HG02678 (cell line): ENCODE measurements around the gene RAB3B.
"Not testable (repeated sequence)": the region's sequence is repeated elsewhere in the genome, so short reads cannot be mapped to it uniquely, and the experiment has no call there.

Source experiments
- ATAC-seq: cut with Tn5 transposase; IDR thresholded peaks from one replicate; pipeline ENCODE4 v1.9.1; 2021; ENCODE audit warnings: mild to moderate bottlenecking, moderate library complexity; ENCODE audit not compliant: unreplicated experiment

The RAB3B gene

DNA sequence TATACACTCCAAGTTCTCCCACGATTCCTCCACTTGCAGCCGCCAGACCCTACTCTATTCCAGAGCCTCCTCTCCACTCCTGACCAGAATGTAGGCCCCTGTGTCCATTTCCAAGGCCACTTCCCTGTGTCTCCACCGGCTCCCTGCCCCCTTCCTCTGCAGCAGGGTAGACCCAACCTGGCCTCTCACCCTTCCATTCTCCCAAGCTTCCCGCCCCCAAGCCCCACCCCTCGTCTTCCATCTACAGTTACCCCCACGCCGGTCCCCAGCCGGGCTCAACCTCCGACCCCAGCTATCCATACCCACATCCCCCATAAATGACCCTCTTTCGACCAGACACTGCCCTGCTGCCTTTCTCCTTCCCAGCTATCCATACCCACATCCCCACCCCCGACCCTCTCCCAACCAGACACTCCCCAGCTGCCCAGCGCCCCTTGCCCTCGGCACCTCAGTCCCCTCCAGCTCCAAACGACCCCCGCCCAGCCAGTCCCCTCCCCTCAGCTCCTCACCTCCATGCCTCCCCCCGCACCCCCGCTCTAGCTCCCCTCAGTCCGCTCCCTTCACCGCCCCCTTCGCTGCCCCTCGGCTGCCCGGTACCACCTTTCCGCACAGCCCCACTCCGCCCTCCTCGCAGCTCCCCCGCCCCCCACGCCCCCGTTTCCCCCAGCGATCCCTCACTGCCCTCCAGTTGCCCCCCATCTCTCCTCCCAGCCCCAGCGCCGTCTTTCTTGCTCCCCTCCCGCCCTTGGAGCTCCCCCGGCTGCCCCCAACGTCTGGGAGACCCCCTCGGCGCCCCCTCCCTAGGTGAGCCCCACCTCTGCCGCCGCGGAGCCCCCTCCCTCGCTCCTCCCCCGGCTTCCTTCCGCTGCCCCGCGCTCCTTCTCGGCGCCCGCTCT, 670 bp downstream of the RAB3B start:
- ATAC-seq: no peak

- no peak for ATAC-seq
Observed at GRCh38 chr1:51988254-51988653, 2.2 kb downstream of the RAB3B start.

- no peak for ATAC-seq
Observed at GRCh38 chr1:51986718-51987117, 3.8 kb downstream of the RAB3B start.

DNA sequence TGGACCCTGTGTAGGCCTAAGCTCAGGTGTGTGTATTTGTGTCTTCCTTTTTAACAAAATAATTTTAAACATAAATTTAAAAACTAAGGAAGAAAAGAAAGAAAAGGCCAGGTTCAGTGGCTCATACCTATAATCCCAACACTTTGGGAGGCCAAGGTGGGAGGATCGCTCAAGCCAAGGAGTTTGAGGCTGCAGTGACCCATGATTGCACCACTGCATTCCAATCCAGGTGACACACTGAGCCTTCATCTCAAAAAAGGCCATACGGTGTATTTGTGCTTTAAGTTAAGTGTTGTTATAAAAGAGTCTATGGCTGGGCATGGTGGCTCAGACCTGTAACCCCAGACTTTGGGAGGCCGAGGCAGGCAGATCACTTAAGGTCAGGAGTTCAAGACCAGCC, 8.3 kb downstream of the RAB3B start:
- ATAC-seq: no peak

DNA sequence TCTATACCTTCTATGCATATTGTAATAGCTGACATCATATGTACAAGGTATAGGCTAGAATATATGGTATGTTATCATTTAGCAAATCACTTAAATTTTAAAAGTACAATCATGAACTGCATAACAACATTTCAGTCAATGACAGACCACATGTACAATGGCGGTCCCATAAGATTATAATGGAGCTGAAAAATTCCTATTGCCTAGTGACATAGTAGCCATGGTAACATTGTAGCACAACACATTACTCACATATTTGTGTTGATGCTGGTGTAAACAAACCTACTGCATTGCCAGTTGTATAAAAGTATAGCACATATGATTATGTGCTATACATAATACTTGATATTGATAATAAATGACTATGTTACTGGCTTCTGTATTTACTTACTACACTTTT, 8.9 kb downstream of the RAB3B start:
- no peak for ATAC-seq

DNA sequence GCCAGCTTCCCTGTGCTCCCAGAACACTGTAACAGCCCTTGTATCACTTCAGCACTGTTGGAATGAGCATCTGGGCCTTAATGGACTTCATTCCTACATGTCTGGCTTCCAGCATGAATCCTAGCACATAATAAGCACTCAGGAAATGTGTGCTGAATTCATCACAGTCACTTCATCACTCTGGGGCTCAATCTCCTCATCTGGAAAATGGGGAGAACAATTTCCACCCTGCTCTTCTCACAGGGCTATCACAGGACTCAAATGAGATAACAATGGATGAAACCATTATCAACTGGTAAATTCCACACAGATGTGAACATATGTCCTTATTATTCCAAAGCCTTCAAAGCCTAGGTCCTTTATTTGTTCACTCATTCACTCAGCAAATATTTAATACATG, 12.4 kb downstream of the RAB3B start:
- no peak for ATAC-seq

DNA sequence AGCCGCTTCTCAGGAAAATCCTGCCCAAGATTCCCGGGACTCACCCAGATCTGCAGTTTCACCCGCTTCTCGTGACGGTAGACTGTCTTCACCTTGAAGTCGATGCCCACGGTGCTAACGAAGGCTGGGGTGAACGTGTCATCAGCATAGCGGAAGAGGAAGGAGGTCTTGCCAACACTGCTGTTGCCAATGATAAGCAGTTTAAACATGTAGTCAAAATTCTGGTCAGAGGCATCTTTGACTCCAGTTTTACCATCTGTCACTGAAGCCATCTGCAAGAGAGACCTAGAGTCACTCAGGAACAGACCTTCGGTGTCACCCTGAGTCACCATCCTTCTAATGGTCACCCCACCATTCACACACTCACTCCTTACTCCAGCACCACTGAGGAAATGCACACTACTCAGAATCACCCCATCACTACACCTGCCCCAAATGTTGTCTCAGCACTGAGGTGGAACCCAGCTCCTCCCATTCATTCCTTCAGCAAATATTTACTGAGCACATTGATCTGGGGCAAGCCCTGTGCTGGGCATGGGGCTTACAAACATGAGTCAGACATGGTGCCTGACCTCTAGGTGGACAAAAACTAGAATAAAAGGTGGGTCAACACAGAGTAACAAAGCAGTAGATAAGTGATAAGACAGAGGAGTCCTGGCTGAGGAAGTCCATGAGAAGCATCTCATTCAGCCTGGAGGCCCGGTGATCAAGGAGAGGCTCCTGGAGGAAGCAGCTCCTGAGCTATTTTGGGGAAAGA, 13.5 kb downstream of the RAB3B start:
- no peak for ATAC-seq

GRCh38 chr1:51973587-51974474, 16.7 kb downstream of the RAB3B start:
- ATAC-seq: no peak

GRCh38 chr1:51969038-51969705, 21.3 kb downstream of the RAB3B start:
- ATAC-seq: no peak

GRCh38 chr1:51968632-51969031, 21.9 kb downstream of the RAB3B start:
- ATAC-seq: no peak

GRCh38 chr1:51967213-51967791, 23.2 kb downstream of the RAB3B start:
- ATAC-seq: not testable (repeated sequence)

- ATAC-seq: no peak
Observed at GRCh38 chr1:51966559-51966958, 23.9 kb downstream of the RAB3B start.

GRCh38 chr1:51964309-51964696, 26.2 kb downstream of the RAB3B start:
- ATAC-seq: no peak

DNA sequence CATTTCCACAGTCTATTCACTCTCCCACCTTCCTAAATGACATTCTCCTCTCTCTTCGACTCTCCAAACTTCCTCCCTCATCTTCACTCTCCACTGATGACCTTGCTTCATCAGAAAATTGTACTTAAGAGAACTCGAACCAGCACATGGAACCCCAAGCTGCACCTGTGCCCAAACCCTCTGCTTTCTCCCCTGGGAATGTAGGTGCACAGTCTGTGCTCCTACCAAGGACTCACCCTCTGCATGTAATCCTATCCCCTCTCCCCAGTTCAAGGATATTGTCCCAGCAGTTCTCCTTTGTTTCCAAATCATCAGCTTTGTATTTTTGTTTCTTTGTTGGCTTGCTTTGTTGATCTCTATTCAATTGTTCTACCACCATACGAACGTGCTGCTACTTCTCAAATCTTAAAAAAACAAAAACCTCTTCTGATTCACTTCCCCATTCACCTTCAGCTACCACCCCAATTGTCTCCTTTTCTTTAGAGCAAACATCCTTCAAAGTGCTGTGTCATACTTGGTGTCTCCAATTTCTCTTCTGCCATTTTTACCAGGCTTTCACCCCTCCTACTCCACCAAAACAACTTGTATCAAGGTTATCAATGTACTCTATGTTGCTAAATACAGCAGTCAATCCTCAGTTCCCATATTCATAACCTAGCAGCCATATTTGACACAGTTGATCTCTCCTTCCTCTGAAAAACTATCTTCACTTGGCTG, 26.8 kb downstream of the RAB3B start:
- no peak for ATAC-seq

DNA sequence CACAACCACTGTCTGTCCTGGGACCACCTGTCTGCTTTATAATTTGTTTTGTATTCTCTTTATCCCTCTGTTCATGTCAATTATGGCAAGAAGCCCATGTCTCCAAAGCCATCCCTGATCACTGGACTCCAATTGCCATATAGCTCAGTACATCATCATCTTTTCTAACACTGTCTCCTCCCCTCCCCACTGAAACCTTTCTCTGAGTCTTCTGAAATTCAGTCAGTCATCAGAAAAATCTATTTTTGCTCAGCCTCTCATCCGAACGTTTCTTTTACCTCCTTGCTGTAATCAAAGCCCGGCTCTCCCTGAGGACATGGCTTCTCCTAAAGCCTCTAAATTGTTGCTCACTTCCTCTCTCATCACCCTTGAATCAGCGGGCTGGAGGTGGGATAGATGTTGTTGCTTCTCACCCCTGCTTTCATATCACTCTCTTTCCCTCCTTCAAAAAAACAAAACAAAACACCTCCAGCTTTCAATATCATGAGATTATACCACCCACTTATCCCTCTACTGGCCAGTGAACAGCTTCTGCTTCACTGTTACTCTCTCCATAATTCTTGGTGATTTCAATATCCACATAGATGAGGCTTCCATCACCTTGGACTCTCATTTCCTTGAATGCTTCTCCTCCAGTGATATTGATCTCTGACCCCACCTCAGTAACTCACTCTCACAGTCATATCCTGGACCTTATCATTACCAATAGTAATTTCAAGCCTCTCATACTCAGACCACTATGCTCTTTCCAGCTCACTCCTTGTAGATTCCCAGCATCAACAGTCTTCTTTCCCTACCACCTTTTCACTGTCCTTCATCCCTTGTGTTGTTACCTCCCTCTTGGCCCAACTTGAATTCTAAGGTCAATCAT, 27.8 kb downstream of the RAB3B start:
- no peak for ATAC-seq

- ATAC-seq: no peak
Observed at GRCh38 chr1:51961954-51962353, 28.5 kb downstream of the RAB3B start.

DNA sequence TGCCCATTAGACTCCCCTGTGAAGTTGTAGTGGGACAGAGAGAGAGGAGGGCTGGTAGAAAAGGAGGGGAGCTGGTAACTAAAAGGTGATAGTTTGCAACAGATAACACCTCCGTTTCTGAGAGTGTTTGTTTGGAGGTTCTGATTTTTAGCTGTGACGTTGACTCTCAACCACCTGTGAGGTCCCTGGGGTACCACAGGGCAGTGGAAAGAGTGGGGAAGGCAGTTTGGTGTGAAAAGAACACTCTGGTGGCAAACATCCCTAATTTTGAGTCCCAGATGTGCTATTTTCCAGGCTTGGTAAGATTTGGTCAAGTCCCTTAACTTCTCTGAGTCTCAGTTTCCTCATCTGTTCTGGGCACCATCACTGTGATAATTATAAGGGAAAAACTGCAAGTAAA, 29.3 kb downstream of the RAB3B start:
- no peak for ATAC-seq

DNA sequence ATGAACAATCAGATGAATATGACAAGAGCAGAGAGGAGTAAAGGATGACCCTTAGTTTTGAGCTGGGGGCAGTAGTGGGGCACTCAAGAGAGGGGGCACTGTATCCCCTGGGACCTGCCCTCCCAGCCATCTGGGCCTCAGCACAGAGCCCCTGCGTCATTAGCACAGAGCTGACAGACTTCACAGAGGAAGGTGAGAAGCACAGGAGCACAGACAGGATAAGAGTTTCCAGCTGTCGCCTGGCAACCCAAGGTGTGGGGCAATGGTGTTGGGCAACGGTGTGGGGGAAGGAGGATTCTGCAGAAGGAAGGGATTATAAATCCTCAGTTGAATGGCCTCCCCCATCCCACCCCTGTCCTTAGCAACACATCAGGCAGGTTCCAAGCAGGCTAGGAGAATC, 30.2 kb downstream of the RAB3B start:
- ATAC-seq: no peak

- no peak for ATAC-seq
Observed at GRCh38 chr1:51958824-51959223, 31.7 kb downstream of the RAB3B start.
